NCI-H82 treated with DMSO at 0.1 percent for 48 hours (cell line): ENCODE data around the gene ADGRG6.
"Not testable (repeated sequence)": the region's sequence is repeated elsewhere in the genome, so short reads cannot be mapped to it uniquely, and the experiment has no call there.

Source experiments
- DNase-seq: peaks from one replicate; lab custom pipeline; 2025; ENCODE audit not compliant: unreplicated experiment; lab: John Stamatoyannopoulos, UW

ADGRG6 gene

GRCh38 chr6:142301651-142302391 is at the start of gene ADGRG6:
TSS of gene ADGRG6 (plus strand) at chr6:142302007. CDS start at chr6:142302330, 323 bp downstream.
- no peak for DNase-seq

- DNase-seq: no peak
Observed at GRCh38 chr6:142254513-142254912, 47.3 kb upstream of the ADGRG6 start.

- DNase-seq: no peak
Observed at GRCh38 chr6:142255785-142256184, 46.0 kb upstream of the ADGRG6 start.

- no peak for DNase-seq
Observed at GRCh38 chr6:142258305-142258704, 43.5 kb upstream of the ADGRG6 start.

- DNase-seq: no peak
Observed at GRCh38 chr6:142258757-142259156, 43.0 kb upstream of the ADGRG6 start.

- no peak for DNase-seq
Observed at GRCh38 chr6:142260748-142261147, 41.1 kb upstream of the ADGRG6 start.

GRCh38 chr6:142262231-142262630 is 39.6 kb upstream of the ADGRG6 start:
- no peak for DNase-seq

- DNase-seq: no peak
Observed at GRCh38 chr6:142265476-142265875, 36.3 kb upstream of the ADGRG6 start.

- no peak for DNase-seq
Observed at GRCh38 chr6:142266060-142266459, 35.7 kb upstream of the ADGRG6 start.

GRCh38 chr6:142271476-142271875 is 30.3 kb upstream of the ADGRG6 start:
- no peak for DNase-seq

- DNase-seq: no peak
Observed at GRCh38 chr6:142274656-142275055, 27.2 kb upstream of the ADGRG6 start.

- DNase-seq: no peak
Observed at GRCh38 chr6:142275236-142276006, 26.4 kb upstream of the ADGRG6 start.

- no peak for DNase-seq
Observed at GRCh38 chr6:142276256-142276655, 25.6 kb upstream of the ADGRG6 start.

GRCh38 chr6:142279350-142280180 is 22.2 kb upstream of the ADGRG6 start:
- no peak for DNase-seq

GRCh38 chr6:142280265-142280664 is 21.5 kb upstream of the ADGRG6 start:
- no peak for DNase-seq

GRCh38 chr6:142280927-142281326 is 20.9 kb upstream of the ADGRG6 start:
- DNase-seq: no peak

GRCh38 chr6:142283138-142283537 is 18.7 kb upstream of the ADGRG6 start:
- DNase-seq: not testable (repeated sequence)

GRCh38 chr6:142284419-142284818 is 17.4 kb upstream of the ADGRG6 start:
- no peak for DNase-seq

- DNase-seq: no peak
Observed at GRCh38 chr6:142285235-142286087, 16.3 kb upstream of the ADGRG6 start.

- DNase-seq: no peak
Observed at GRCh38 chr6:142286088-142286409, 15.8 kb upstream of the ADGRG6 start.

- DNase-seq: no peak
Observed at GRCh38 chr6:142289687-142290086, 12.1 kb upstream of the ADGRG6 start.
